HepG2 (cell line): Measurements from ENCODE around the gene MRPL39.

Experiments
- ASH2L ChIP-seq: fragments of 300-600, 200-600 bp; sonication (generic); IDR thresholded peaks from 2 replicates; pipeline ENCODE4 v1.7.0; 2017; ENCODE audit warnings: low read depth, mild to moderate bottlenecking, moderate library complexity, mixed read lengths, low read length; ENCODE audit not compliant: insufficient read length
- CTCF ChIP-seq: sonication (generic); formaldehyde crosslinking; IDR thresholded peaks from 2 replicates; pipeline ENCODE4 v1.5.0; 2020; ENCODE audit warnings: mild to moderate bottlenecking, missing genetic modification reagents, moderate library complexity
- ETV6 ChIP-seq: sonication (generic); formaldehyde crosslinking; conservative IDR thresholded peaks from 2 replicates; pipeline ENCODE4 v1.4.0; 2020; ENCODE audit warnings: missing genetic modification reagents
- EZH2 ChIP-seq: conservative IDR thresholded peaks from 2 replicates; pipeline ENCODE4 v1.6.1; 2012; ENCODE audit warnings: mild to moderate bottlenecking, low read depth, low read length, moderate library complexity
- FOXM1 ChIP-seq: sonication (generic); formaldehyde crosslinking; IDR thresholded peaks from 2 replicates; pipeline ENCODE4 v1.5.0; 2020; ENCODE audit warnings: missing genetic modification reagents
- HNRNPUL1 ChIP-seq: fragments of 200-400 bp; formaldehyde crosslinking; IDR thresholded peaks from 2 replicates; pipeline ENCODE4 v1.6.1; 2017; ENCODE audit warnings: low read depth, mild to moderate bottlenecking, low read length, moderate library complexity
- POLR2A ChIP-seq, 2 experiments: IDR thresholded peaks; 2 replicates each; pipeline ENCODE4 v1.6.1; 2011; ENCODE audit warnings: low read depth in 2 of 2, low read length in 2 of 2, mild to moderate bottlenecking in 1 of 2, moderate library complexity in 1 of 2; ENCODE audit not compliant: insufficient read depth in 1 of 2
- RAD51 ChIP-seq: fragments of 450-650 bp; IDR thresholded peaks from 2 replicates; pipeline ENCODE4 v1.6.1; 2016; ENCODE audit warnings: borderline replicate concordance
- TAF1 ChIP-seq: sonication (generic); formaldehyde crosslinking; IDR thresholded peaks from 2 replicates; pipeline ENCODE4 v1.4.0; 2020; ENCODE audit warnings: missing genetic modification reagents
- TCF12 ChIP-seq, 2 experiments: fragments of 450-650 bp in 1 of 2; sonication (generic) in 1 of 2; formaldehyde crosslinking in 1 of 2; IDR thresholded peaks; 2 replicates each; pipeline versions ENCODE4 v1.6.1 to v1.8.0; 2017 to 2022; ENCODE audit warnings: antibody characterized with exemption in 1 of 2, mild to moderate bottlenecking in 1 of 2, missing genetic modification reagents in 1 of 2, moderate library complexity in 1 of 2
- YY1 ChIP-seq: IDR thresholded peaks from 2 replicates; pipeline ENCODE4 v1.6.1; 2011; ENCODE audit warnings: low read length, low read depth, moderate library complexity, mild to moderate bottlenecking; ENCODE audit not compliant: insufficient read depth, insufficient replicate concordance
- ZBTB8A ChIP-seq: sonication (generic); formaldehyde crosslinking; IDR thresholded peaks from 2 replicates; pipeline ENCODE4 v1.4.0; 2020; ENCODE audit warnings: mild to moderate bottlenecking, low read depth, missing genetic modification reagents, borderline replicate concordance
- ZFP82 ChIP-seq: sonication (generic); formaldehyde crosslinking; IDR thresholded peaks from 2 replicates; pipeline ENCODE4 v1.5.1; 2020; ENCODE audit warnings: mild to moderate bottlenecking, missing genetic modification reagents, borderline replicate concordance
- ZNF570 ChIP-seq: sonication (generic); formaldehyde crosslinking; IDR thresholded peaks from 2 replicates; pipeline ENCODE4 v1.4.0; 2020; ENCODE audit warnings: mild to moderate bottlenecking, missing genetic modification reagents, borderline replicate concordance

GRCh38 chr21:25560891-25561290, 46.4 kb downstream of the MRPL39 start:
- TF ChIP-seq CTCF (CRISPR knock-in tag): no peak
- TF ChIP-seq POLR2A (IDR thresholded peaks at IDR 0.05; ENCODE audit: insufficient read depth in 1 of 2, low read depth in 2 of 2, low read length in 2 of 2): no peak
- TF ChIP-seq TCF12 (IDR thresholded peaks at IDR 0.05): no peak
- TF ChIP-seq TCF12 (CRISPR knock-in tag; IDR thresholded peaks at IDR 0.05): no peak
- no peak for TF ChIP-seq FOXM1 (CRISPR knock-in tag)
- TF ChIP-seq ETV6 (CRISPR knock-in tag): no peak
- TF ChIP-seq RAD51: no peak
- TF ChIP-seq YY1: no peak
- TF ChIP-seq ZNF570 (CRISPR knock-in tag): no peak
- no peak for TF ChIP-seq ASH2L
- no peak for TF ChIP-seq HNRNPUL1
- no peak for TF ChIP-seq EZH2
- TF ChIP-seq ZFP82 (CRISPR knock-in tag): no peak
- TF ChIP-seq ZBTB8A (CRISPR knock-in tag): no peak
- no peak for TF ChIP-seq TAF1 (CRISPR knock-in tag)
